Measurements from ENCODE around the gene GAREM1.
"Not testable (repeated sequence)": the region's sequence is repeated elsewhere in the genome, so short reads cannot be mapped to it uniquely, and the experiment has no call there.

The GAREM1 gene

GRCh38 chr18:32257084-32257785 is 213.4 kb downstream of the GAREM1 start:
- no peak for DNase-seq (ENCODE audit: low spot score)

GRCh38 chr18:32255570-32255969 is 215.1 kb downstream of the GAREM1 start:
- no peak for DNase-seq (ENCODE audit: low spot score)

DNA sequence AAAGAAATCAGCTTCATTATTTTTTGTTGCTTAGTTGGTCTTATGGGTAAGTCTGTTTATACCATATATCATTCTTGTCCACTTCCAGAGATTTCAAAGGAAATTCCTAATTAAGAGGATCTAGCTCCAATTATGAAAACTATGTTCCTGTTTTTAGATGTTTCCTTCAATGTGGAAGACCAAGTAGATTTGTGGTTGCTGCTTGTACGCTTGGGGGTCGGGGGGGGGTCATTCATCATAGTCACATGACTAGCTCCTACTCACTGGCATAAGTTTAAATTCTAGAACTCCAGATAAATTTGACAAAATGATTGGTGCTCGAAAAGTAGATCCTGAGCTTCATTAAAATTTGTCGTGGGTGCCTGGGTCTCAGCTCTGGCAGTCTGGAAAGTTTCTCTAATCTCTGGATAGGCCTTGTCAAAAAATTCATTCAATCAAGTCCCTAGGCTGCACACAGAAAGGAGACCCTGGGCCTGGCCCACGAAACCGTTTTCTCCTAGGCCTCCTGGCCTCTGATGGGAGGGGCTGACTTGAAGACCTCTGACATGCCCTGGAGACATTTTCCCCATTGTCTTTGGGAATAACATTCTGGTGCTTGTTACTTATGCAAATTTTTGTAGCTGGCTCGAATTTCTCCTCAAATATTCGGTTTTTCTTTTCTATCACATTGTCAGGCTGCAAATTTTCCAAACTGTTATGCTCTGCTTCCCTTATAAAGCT is 218.4 kb downstream of the GAREM1 start:
- DNase-seq (ENCODE audit: low spot score): no peak

- DNase-seq (ENCODE audit: low spot score): no peak
Observed at GRCh38 chr18:32251466-32251865, 219.2 kb downstream of the GAREM1 start.

DNA sequence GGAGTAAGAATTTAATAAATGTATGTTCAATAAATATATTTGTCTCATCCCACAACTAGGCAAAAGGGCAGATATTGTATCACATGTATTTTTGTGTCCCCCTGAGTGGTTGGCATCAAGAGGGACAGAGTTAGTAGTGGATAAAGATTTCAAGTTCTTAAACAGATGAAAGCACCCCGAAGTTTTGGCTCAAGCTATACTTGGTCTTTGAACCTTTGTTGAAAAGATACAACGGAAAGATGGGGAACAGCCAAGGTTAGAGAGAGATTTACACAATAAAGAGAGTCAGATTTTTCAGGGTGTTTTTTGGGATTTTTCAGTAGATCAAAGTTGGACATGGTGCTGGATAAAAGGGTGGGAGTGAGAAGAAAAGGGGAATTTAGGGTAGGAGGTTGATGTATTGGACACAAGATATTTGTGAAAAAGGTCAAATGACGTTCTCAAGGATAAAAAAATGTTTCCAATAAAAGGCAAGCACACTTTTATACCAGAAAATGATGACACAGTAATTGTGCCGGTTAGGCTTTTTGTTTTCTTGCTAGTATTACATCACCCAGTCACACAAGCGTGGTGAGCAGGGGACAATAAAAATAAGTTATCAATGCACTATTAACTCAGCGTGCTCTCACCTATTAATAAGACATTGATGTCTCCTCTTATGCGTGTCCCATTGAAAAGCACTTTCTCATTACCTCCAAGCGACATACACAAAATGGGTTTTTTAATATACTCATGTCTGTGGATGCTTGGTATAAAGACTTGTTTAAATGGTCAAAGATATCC is 221.3 kb downstream of the GAREM1 start:
- DNase-seq (ENCODE audit: low spot score): no peak

- no peak for DNase-seq (ENCODE audit: low spot score)
Observed at GRCh38 chr18:32244881-32245280, 225.8 kb downstream of the GAREM1 start.

- no peak for DNase-seq (ENCODE audit: low spot score)
Observed at GRCh38 chr18:32243358-32243757, 227.3 kb downstream of the GAREM1 start.

- DNase-seq (ENCODE audit: low spot score): no peak
Observed at GRCh38 chr18:32242395-32242794, 228.3 kb downstream of the GAREM1 start.

GRCh38 chr18:32238635-32239268 is 231.9 kb downstream of the GAREM1 start:
- no peak for DNase-seq (ENCODE audit: low spot score)

DNA sequence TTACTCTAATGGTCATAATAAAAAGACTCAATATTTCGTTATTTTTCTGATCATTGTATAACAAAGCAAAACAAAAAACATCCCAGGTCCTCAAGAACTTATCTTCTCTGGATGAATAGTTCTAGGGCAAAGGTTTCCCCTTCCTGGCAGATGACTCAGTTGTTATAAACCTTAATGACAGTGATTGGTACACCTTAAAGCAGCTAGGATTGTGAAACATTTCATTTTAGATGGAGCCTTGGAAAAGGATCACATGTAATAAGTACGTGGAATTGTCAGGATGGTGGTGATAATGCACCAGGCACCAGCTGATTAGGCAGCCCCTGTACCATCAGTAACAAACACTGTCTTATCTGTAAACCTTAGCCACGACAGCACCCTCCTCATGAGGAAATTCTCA is 233.6 kb downstream of the GAREM1 start:
- DNase-seq (ENCODE audit: low spot score): no peak

- not testable (repeated sequence) for DNase-seq (ENCODE audit: low spot score)
Observed at GRCh38 chr18:32233348-32233747, 237.3 kb downstream of the GAREM1 start.

DNA sequence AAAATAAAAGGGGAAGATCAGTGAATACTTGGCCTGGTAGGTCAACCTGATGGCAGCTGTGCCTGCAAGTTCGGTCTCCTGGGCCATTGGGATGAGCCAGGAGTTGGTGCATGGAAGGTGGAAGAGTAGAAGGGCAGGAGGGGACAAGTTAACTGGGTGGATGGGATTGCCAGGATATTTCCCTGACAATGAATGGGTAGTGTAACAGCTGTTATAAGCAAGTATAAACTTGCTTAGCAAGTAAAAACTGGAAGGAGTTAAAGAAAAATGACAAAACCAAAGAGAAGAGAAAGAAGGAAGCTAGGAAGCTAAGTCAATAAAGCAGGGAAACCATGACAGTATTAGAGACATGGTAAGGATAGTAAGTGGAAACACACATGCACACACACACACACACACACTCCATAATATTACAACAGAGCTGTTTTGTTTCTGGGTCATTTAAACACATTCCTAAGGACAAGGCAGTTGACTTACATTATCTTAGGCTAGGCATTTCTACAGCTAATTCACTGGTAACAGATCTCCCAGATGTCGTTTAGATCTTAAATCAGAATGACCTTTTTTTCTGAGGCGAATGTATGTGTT is 251.2 kb downstream of the GAREM1 start:
- no peak for DNase-seq (ENCODE audit: low spot score)

DNA sequence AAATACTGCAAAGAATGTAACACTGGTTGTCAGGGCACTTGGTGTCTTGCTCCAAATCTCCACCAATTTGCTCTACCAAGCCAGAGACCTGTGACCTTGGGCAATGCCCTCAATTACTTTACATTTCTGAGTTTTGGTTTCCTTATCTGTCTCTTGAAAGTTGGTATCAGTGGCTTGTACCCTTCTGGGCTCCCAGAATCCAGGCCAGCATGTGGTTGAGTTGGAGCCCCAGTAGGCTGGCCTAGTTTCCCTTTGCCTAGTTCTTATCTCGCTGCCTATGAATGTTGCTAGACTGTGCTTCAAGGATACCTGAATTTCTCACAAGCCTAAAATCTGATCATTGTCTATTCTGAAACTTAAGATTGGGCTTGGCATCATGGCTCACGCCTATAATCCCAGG is 254.3 kb downstream of the GAREM1 start:
- DNase-seq (ENCODE audit: low spot score): no peak

DNA sequence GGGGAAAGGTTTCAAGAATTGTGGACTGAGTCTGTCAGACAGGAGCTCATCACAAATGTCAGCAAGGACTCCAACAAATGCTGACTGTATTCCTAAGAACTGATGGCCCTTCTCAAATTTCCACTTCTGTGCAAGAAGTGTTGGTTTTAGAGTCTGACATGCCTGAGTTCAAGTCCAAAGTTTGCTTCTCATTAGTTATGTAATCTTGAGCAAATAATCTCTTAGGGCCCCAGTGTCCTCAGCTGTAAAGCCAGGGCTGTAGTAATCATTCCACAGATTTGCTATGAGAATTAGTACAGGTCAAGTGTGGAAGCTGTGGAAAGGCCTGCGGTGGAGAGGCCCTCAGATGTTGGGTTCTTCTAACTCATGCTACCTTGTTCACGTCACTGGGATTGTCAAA is 257.0 kb downstream of the GAREM1 start:
- DNase-seq (ENCODE audit: low spot score): no peak

Measured in activated CD4-positive, alpha-beta T cell treated with anti-CD3 and anti-CD28 coated beads, Interleukin-2, Interleukin-4, amounts not matched to agents 100 ng/mL and 50 ng/mL, durations not matched to agents 16 hours and 8 hours (primary cell).